Activated B cell treated with CpG ODN at 0.5 μM for 24 hours (primary cell): Measurements from ENCODE around the gene CORO1A. TPM values are rescaled to one million over a fixed set of nuclear protein-coding genes. Genes with fewer than 3 reads are reported as not detected.
A peak's percentile ranks its signal among the peaks of the same experiment; 100 is the strongest.
"Not testable (repeated sequence)": the region's sequence is repeated elsewhere in the genome, so short reads cannot be mapped to it uniquely, and the experiment has no call there.

Source experiments
- ATAC-seq: fragments of 200-7000 bp; cut with Tn5 transposase; one replicate; pipeline ENCODE4 v1.10.0; 2021; ENCODE audit warnings: low read depth, mild to moderate bottlenecking, moderate library complexity
- CTCF ChIA-PET: fragments of 350-600 bp; sonication (Branson Sonifier 250); formaldehyde crosslinking; loops from one replicate; lab custom pipeline; 2021; ENCODE audit warnings: antibody characterized with exemption; lab: Charles Lee
- POLR2A ChIA-PET: fragments of 350-600 bp; sonication (Branson Sonifier 250); formaldehyde crosslinking; loops from one replicate; lab custom pipeline; 2021; ENCODE audit warnings: antibody characterized with exemption; lab: Charles Lee
- DNase-seq: peaks from one replicate; pipeline ENCODE4 v3.0.0; 2022
- H3K27ac Mint-ChIP-seq: one replicate; pipeline ENCODE4 v1.8.0; 2020; ENCODE audit warnings: mixed read lengths
- H3K27me3 Mint-ChIP-seq: one replicate; pipeline ENCODE4 v1.8.0; 2021; ENCODE audit warnings: mixed read lengths
- H3K36me3 Mint-ChIP-seq: one replicate; pipeline ENCODE4 v1.8.0; 2021; ENCODE audit warnings: low read depth, mixed read lengths
- H3K4me1 Mint-ChIP-seq: one replicate; pipeline ENCODE4 v1.8.0; 2021; ENCODE audit warnings: mixed read lengths
- H3K4me3 Mint-ChIP-seq: one replicate; pipeline ENCODE4 v1.8.0; 2020; ENCODE audit warnings: mild to moderate bottlenecking, mixed read lengths
- H3K9me3 Mint-ChIP-seq: one replicate; pipeline ENCODE4 v1.8.0; 2020; ENCODE audit warnings: mixed read lengths
- intact Hi-C: fragments of 100-400 bp; cut with micrococcal nuclease; formaldehyde crosslinking; loops from one replicate; pipeline ENCODE4 v1.15.1; 2024
- total RNA-seq: library from RNA; stranded (reverse); gene quantifications from 2 replicates; pipeline ENCODE4 v1.2.3, GENCODE V29; 2022

Gene CORO1A
- total RNA-seq, 1 donor from 2014 or later = 1,030 TPM

DNA sequence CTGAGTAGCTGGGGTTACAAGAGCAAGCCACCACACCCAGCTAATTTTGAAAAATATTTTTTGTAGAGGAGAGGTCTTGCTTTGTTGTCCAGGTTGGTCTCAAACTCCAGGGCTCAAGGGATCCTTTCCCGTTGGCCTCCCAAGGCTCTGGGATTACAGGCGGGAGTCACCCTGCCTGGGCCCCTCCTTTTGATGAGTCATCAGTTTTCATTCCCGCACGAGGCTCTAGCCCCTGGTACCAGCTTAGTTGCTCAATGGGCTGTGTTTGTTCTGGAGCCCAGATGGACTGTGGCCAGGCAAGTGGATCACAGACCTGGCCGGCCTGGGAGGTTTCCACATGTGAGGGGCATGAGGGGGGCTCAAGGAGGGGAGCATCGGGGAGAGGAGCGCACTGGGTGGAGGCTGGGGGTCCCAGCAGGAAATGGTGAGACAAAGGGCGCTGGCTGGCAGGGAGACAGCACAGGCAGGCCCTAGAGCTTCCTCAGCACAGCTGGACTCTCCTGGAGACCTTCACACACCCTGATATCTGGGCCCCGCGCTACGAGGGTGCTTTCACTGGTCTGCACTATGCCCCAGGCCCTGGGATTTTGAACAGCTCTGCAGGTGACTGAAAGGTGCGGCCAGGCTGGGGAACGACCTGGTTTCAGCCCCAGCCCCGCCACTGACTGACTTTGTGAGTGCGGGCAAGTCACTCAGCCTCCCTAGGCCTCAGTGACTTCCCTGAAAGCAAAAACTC lies 16.4 kb downstream of the CORO1A start:
- H3K36me3 Mint-ChIP-seq, H3K27me3 Mint-ChIP-seq, H3K9me3 Mint-ChIP-seq, POLR2A ChIA-PET, ATAC-seq, DNase-seq, H3K27ac Mint-ChIP-seq, CTCF ChIA-PET, H3K4me1 Mint-ChIP-seq, intact Hi-C loops, H3K4me3 Mint-ChIP-seq: not testable (repeated sequence)

DNA sequence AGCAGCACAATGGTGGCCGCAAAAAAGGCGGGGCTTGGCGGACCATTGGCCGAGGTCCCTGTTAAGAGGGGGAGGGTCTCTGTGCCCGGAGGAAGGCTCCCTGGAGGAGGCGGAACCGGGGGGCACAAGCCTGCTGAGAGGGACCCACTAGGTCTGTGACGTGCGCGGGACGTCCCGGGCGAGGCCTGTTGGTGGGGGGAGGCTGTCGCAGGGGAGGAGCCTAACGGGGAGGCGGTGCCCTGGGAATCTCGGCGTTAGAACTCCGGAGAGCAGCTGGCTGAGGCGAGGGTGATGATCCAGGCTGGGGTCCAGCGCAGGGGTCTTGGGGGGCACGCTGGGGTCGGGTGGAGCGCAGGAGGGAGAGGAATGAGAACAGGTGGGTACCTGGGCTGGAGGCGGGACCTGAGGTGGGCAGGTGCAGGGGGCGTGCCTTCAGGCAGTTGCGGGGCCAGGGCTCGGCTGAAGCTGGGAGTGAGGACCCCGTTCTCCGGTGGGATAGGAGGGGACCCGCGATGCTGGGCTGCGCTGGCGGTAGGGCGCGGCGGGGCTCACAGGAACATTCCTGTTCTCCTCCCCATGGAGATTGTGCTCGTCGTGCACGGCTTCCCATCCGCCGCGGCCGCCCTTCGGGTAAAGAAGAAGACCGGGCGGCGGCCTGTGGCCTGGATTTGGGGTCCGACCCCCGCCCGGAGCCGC lies 22.3 kb downstream of the CORO1A start:
- DNase-seq = peak; percentile 34
- ATAC-seq = peak; percentile 77
- H3K4me1 Mint-ChIP-seq, CTCF ChIA-PET, intact Hi-C loops, H3K4me3 Mint-ChIP-seq, H3K27ac Mint-ChIP-seq, H3K27me3 Mint-ChIP-seq, H3K9me3 Mint-ChIP-seq, H3K36me3 Mint-ChIP-seq, POLR2A ChIA-PET: not testable (repeated sequence)

DNA sequence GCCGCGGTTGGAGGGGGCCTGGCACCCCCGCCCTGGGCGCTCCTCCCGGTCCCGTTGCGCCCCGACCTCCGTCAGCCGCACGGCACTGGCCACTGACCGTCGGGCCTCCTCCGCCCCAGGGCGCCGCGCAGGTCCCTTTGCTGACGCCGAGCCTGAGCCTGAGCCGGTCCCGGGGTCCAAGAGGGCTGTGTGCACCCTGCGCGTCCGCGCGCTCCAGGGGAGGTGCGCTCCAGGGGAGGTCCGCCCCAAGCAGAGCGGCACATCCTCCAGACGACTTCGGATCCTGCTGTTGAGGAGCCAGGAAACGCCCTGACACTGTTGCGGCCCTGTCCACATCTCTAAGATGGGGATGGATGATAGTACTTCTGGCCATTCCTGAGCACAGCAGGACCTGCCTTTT lies 22.9 kb downstream of the CORO1A start:
- H3K27ac Mint-ChIP-seq, DNase-seq, H3K4me3 Mint-ChIP-seq, H3K36me3 Mint-ChIP-seq, CTCF ChIA-PET, H3K9me3 Mint-ChIP-seq, H3K4me1 Mint-ChIP-seq, intact Hi-C loops, POLR2A ChIA-PET, H3K27me3 Mint-ChIP-seq: not testable (repeated sequence)
- ATAC-seq = peak; percentile 13

- DNase-seq (peak; percentile 15), ATAC-seq (peak; percentile 68)
- H3K36me3 Mint-ChIP-seq, H3K4me1 Mint-ChIP-seq, H3K27me3 Mint-ChIP-seq, H3K4me3 Mint-ChIP-seq, intact Hi-C loops, POLR2A ChIA-PET, H3K9me3 Mint-ChIP-seq, CTCF ChIA-PET, H3K27ac Mint-ChIP-seq: not testable (repeated sequence)
Measured at GRCh38 chr16:30207063-30207704, 23.8 kb downstream of the CORO1A start.

DNA sequence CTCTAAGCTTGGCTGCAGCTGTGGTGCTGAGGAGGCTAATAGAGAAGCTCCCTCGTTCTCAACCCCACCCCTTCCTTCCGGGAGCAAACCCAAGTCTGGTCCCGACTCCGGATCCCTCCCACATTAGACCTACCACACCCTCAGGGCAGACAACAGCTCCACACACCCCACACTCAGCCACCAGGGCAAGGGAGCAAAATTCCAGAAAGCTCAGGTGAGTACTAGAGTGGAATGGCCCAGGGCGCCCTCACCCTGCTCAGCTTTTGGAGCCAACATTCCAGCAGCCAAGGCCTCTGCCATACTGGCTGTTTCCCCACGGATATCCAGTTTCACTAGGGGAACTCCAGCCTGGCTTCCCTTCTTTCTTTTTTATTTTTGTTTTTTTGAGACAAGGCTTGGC lies 25.6 kb downstream of the CORO1A start:
- H3K36me3 Mint-ChIP-seq, H3K4me3 Mint-ChIP-seq, CTCF ChIA-PET: not testable (repeated sequence)

GRCh38 chr16:30211414-30211813 lies 28.0 kb downstream of the CORO1A start:
- H3K4me1 Mint-ChIP-seq, DNase-seq, H3K27ac Mint-ChIP-seq, H3K4me3 Mint-ChIP-seq, H3K27me3 Mint-ChIP-seq, H3K36me3 Mint-ChIP-seq, intact Hi-C loops, ATAC-seq, H3K9me3 Mint-ChIP-seq, POLR2A ChIA-PET, CTCF ChIA-PET: not testable (repeated sequence)

More for the DNA sequence above, 25.6 kb downstream of the CORO1A start:
- ATAC-seq, intact Hi-C loops, DNase-seq, H3K27ac Mint-ChIP-seq, H3K9me3 Mint-ChIP-seq, H3K4me1 Mint-ChIP-seq, H3K27me3 Mint-ChIP-seq, POLR2A ChIA-PET: not testable (repeated sequence)

DNA sequence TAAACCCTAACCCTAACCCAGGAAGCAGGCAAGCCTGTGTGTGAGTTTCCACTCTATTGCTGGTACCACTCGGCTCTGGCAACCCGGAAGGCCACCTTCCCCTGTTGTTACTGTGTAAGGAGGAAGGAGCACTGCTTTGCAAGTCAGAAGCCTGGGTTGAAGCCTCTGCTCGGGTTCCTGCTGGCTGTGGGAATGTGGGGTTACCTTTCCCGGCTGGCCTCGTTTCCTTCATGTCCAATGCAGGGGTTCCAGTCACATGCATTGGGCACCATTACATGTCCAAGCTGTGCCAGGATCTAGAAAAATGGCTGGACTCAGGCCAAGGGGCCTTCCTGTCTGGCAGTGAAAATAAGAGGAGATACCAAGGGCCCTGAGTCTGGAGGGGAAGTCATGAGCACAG lies 33.7 kb downstream of the CORO1A start:
- ATAC-seq, H3K9me3 Mint-ChIP-seq, H3K36me3 Mint-ChIP-seq, POLR2A ChIA-PET, H3K27ac Mint-ChIP-seq, H3K4me3 Mint-ChIP-seq, H3K4me1 Mint-ChIP-seq, CTCF ChIA-PET, H3K27me3 Mint-ChIP-seq, intact Hi-C loops: not testable (repeated sequence)
- peak; percentile 13 for DNase-seq

Other genes with a start within 250 kb of the CORO1A start
- gene TMEM219, start 221.5 kb upstream of the CORO1A start, total RNA-seq = 50.3 and 50.8 TPM in 2 replicates
- gene TAOK2, start 209.7 kb upstream of the CORO1A start, total RNA-seq = 30.5 and 36.1 TPM in 2 replicates
- 10.5 and 14.2 TPM in 2 replicates for gene HIRIP3, start 188.0 kb upstream of the CORO1A start, total RNA-seq
- 83.5 and 93.6 TPM in 2 replicates for gene INO80E, start 187.4 kb upstream of the CORO1A start, total RNA-seq
- gene DOC2A, start 172.6 kb upstream of the CORO1A start, total RNA-seq = not detected in 2 replicates
- gene C16orf92, start 160.4 kb upstream of the CORO1A start, total RNA-seq = not detected in 2 replicates
- not detected in 2 replicates for gene TLCD3B, start 152.3 kb upstream of the CORO1A start, total RNA-seq
- gene ALDOA, start 117.8 kb upstream of the CORO1A start, total RNA-seq = 611 and 613 TPM in 2 replicates
- gene PPP4C, start 107.6 kb upstream of the CORO1A start, total RNA-seq = 124 and 131 TPM in 2 replicates
- 2.3 TPM in 2 replicates for gene TBX6, start 91.7 kb upstream of the CORO1A start, total RNA-seq
- 75.8 and 77.8 TPM in 2 replicates for gene YPEL3, start 87.4 kb upstream of the CORO1A start, total RNA-seq
- 4.9 and 6.1 TPM in 2 replicates for gene GDPD3, start 70.1 kb upstream of the CORO1A start, total RNA-seq
- gene MAPK3, start 60.4 kb upstream of the CORO1A start, total RNA-seq = 37.2 and 45.6 TPM in 2 replicates
- gene BOLA2B, start 10.1 kb downstream of the CORO1A start, total RNA-seq = 145 and 174 TPM in 2 replicates
- 54.2 and 77.0 TPM in 2 replicates for gene SLX1A, start 10.3 kb downstream of the CORO1A start, total RNA-seq
- gene SULT1A3, start 15.7 kb downstream of the CORO1A start, total RNA-seq = 15.7 and 23.3 TPM in 2 replicates
- gene NPIPB13, start 64.9 kb downstream of the CORO1A start, total RNA-seq = 42.9 and 48.1 TPM in 2 replicates
- 87.8 and 88.0 TPM in 2 replicates for gene CD2BP2, start 171.7 kb downstream of the CORO1A start, total RNA-seq
- 46.3 and 50.2 TPM in 2 replicates for gene TBC1D10B, start 186.9 kb downstream of the CORO1A start, total RNA-seq
- not detected in 2 replicates for gene MYL11, start 191.2 kb downstream of the CORO1A start, total RNA-seq
- gene SEPTIN1, start 199.0 kb downstream of the CORO1A start, total RNA-seq = 192 and 199 TPM in 2 replicates
- 11.7 and 13.0 TPM in 2 replicates for gene ZNF48, start 211.8 kb downstream of the CORO1A start, total RNA-seq
- 4.4 and 5.2 TPM in 2 replicates for gene ZNF771, start 224.0 kb downstream of the CORO1A start, total RNA-seq
- gene DCTPP1, start 246.4 kb downstream of the CORO1A start, total RNA-seq = 66.7 and 81.5 TPM in 2 replicates